B cell (primary cell): ENCODE measurements around the gene PSME2.

ENCODE experiments used
- EZH2 ChIP-seq: IDR thresholded peaks from 2 replicates; pipeline ENCODE4 v1.6.1; 2012; ENCODE audit warnings: borderline replicate concordance, low read depth, mild to moderate bottlenecking, moderate library complexity, low read length; ENCODE audit not compliant: insufficient read depth, poor library complexity, severe bottlenecking
- TF ChIP-seq, protein P1 (sequence below): fragments of 200-600 bp; IDR thresholded peaks from one replicate; pipeline ENCODE4 v1.8.0; 2022; ENCODE audit warnings: antibody characterized with exemption, mild to moderate bottlenecking

DNA sequence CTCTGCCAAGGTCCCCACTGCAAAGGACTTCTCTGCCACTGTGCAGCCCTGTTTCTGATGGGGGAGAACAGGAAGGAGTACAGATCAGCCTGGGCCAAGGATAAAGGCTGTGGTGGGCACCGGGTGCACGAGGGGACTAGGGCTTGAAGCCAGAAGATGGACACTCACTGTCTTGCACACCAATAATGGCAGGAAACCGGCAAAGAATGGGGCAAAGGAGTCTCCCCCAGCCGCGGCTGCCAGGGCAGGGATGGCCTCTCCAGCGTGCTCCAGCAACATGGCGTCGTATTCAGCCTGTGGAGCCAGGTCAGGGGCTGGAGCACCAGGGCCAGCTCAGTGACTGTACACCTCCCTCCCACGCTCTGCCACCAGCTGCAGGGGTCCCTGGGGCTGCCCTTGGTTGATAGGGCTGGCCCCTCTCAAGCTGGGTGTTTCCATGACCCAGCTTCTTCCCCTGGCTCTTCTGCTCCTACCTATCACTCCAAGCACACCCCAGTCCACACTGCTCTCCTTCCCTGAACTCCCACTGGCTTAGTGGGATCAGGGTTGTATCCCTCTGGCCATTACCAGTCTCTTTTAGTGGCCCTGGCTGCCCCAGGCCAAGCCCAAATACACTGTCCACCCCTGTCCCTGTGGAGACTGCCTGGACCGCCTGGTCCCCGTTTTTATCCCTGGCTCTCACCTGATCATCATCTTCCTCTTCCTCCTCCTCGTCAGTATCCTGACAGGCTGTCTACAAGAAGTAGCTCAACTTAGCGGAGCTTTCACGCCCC, 35.9 kb upstream of the PSME2 start:
- TF ChIP-seq, protein P1, sequence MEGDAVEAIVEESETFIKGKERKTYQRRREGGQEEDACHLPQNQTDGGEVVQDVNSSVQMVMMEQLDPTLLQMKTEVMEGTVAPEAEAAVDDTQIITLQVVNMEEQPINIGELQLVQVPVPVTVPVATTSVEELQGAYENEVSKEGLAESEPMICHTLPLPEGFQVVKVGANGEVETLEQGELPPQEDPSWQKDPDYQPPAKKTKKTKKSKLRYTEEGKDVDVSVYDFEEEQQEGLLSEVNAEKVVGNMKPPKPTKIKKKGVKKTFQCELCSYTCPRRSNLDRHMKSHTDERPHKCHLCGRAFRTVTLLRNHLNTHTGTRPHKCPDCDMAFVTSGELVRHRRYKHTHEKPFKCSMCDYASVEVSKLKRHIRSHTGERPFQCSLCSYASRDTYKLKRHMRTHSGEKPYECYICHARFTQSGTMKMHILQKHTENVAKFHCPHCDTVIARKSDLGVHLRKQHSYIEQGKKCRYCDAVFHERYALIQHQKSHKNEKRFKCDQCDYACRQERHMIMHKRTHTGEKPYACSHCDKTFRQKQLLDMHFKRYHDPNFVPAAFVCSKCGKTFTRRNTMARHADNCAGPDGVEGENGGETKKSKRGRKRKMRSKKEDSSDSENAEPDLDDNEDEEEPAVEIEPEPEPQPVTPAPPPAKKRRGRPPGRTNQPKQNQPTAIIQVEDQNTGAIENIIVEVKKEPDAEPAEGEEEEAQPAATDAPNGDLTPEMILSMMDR = no peak
- TF ChIP-seq EZH2 = no peak
